22Rv1 (cell line): ENCODE measurements around the gene PPP1R7.

Source experiments
- ZFX ChIP-seq: fragments of 450-650 bp; IDR thresholded peaks from 2 replicates; pipeline ENCODE4 v1.6.1; 2017; ENCODE audit warnings: antibody characterized with exemption, borderline replicate concordance
- TF ChIP-seq, protein P1 (sequence below): fragments of 450-650 bp; IDR thresholded peaks from 2 replicates; pipeline ENCODE4 v1.5.1; 2017; ENCODE audit warnings: mild to moderate bottlenecking

DNA sequence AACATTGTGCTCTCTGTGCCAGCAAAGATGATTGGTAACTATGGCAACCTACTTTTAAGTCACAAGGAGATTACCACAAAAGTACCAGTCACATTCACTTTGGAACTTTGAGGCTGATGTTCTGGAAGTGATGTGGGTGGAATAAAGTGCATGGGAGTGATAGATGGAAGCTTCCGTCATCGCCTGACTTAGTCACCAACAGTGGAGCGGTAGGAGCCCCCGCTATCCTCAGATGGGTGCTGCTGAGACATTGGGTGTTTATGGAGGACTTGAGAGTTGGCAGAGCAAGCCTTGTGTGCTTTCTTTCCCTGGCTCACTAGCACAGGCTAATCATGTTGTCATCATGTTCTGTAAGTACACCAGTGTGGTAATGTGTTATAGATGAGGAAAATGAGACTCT, 4.6 kb downstream of the PPP1R7 start:
- TF ChIP-seq, protein P1, sequence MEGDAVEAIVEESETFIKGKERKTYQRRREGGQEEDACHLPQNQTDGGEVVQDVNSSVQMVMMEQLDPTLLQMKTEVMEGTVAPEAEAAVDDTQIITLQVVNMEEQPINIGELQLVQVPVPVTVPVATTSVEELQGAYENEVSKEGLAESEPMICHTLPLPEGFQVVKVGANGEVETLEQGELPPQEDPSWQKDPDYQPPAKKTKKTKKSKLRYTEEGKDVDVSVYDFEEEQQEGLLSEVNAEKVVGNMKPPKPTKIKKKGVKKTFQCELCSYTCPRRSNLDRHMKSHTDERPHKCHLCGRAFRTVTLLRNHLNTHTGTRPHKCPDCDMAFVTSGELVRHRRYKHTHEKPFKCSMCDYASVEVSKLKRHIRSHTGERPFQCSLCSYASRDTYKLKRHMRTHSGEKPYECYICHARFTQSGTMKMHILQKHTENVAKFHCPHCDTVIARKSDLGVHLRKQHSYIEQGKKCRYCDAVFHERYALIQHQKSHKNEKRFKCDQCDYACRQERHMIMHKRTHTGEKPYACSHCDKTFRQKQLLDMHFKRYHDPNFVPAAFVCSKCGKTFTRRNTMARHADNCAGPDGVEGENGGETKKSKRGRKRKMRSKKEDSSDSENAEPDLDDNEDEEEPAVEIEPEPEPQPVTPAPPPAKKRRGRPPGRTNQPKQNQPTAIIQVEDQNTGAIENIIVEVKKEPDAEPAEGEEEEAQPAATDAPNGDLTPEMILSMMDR = no peak
- TF ChIP-seq ZFX = no peak
